Thyroid gland (tissue), 4 donors: ENCODE data around the gene INPP5A. TPM values are rescaled to one million over a fixed set of nuclear protein-coding genes. Genes with fewer than 3 reads are reported as not detected.

ENCODE experiments used
- DNase-seq, 2 donors: peaks; one replicate each; pipeline ENCODE4 v3.0.0-alpha.2; 2019
- H3K27ac ChIP-seq, 3 donors: fragments of 200-600 bp; sonication (generic); 1 replicate in 2 of 3; 2 replicates in 1 of 3; pipeline ENCODE4 v1.5.1; 2016 to 2019; ENCODE audit warnings: mild to moderate bottlenecking in 1 of 3, moderate library complexity in 1 of 3
- H3K27me3 ChIP-seq: fragments of 200-600 bp; sonication (generic); one replicate; pipeline ENCODE4 v1.5.1; 2019
- H3K36me3 ChIP-seq, 2 donors: fragments of 200-600 bp; sonication (generic); one replicate each; pipeline ENCODE4 v1.5.1; 2016 to 2019
- H3K4me1 ChIP-seq, 2 donors: fragments of 200-600 bp; sonication (generic); one replicate each; pipeline ENCODE4 v1.5.1; 2017 to 2019
- H3K4me3 ChIP-seq, 3 donors: fragments of 200-600 bp; sonication (generic); replicated peaks in 1 of 3; 1 replicate in 2 of 3; 2 replicates in 1 of 3; pipeline ENCODE4 v1.5.1; 2016; ENCODE audit warnings: mild to moderate bottlenecking in 1 of 3
- H3K9me3 ChIP-seq: fragments of 200-600 bp; sonication (generic); one replicate; pipeline ENCODE4 v1.5.1; 2017
- POLR2A ChIP-seq, 2 donors: fragments of 450-650 bp; IDR thresholded peaks; one replicate each; pipeline ENCODE4 v1.6.1; 2017; ENCODE audit warnings: antibody characterized with exemption in 2 of 2, mild to moderate bottlenecking in 2 of 2, moderate library complexity in 1 of 2
- WGBS, 2 donors: methylation state at CpG; one replicate each; pipeline ENCODE4 v1.1.5; 2017; 5-methylcytosine and 5-hydroxymethylcytosine counted together
- intact Hi-C: fragments of 100-400 bp; cut with DNase I; formaldehyde crosslinking; loops from one replicate; pipeline ENCODE4 v1.15.1; 2023
- total RNA-seq, 4 donors: library from RNA; depleted of rRNA; stranded (reverse); fragments of >200 nt; gene quantifications; one replicate each; pipeline ENCODE4 v1.2.3, GENCODE V29; 2016
- TF ChIP-seq, protein P1 (sequence below), 6 experiments: fragments of 200-600 bp in 3 of 6; fragments of 450-650 bp in 3 of 6; sonication (generic) in 3 of 6; IDR thresholded peaks; one replicate each; pipeline ENCODE4 v1.5.1; 2016 to 2019; ENCODE audit warnings: antibody characterized with exemption in 6 of 6, mild to moderate bottlenecking in 2 of 6, inconsistent platforms in 1 of 6, moderate library complexity in 1 of 6

INPP5A gene
- total RNA-seq, 4 donors from 2014 or later: 30.4 to 75.8 (median 41.1) TPM

DNA sequence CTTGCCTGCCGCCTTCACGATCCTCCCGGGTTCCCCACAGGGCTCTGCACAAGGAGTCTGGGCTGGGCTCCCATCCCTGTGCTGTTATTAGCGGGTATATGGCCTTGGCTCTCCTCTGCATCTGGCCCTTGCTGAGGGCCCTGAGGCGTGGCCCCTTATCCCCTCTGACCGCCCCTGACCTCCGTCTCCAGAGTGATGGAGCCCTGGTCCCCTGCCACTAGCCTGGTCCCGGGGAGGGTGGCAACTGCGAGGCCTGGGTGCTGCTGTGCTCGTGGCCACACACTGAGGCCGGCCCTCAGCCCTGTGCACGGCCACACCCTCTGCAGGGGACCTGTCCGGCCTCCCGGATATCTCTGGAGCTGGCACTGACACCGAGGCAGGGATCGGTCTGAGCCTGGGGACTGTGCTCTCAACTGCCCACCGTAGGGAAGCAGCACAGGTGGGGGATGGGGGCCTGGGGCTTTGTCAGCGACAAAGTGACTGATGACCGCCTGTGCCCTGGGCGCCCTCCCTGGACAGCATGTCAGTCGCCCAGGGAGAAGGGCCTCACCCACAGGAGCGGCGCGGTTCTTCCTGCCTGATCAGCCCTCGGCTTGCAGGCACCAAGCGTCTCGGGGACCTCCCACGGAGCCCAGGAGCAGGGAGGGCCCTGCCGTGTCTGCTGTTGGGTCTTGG, 176.0 kb downstream of the INPP5A start:
- TF ChIP-seq POLR2A (IDR thresholded peaks at IDR 0.05): no peak
- TF ChIP-seq, protein P1, sequence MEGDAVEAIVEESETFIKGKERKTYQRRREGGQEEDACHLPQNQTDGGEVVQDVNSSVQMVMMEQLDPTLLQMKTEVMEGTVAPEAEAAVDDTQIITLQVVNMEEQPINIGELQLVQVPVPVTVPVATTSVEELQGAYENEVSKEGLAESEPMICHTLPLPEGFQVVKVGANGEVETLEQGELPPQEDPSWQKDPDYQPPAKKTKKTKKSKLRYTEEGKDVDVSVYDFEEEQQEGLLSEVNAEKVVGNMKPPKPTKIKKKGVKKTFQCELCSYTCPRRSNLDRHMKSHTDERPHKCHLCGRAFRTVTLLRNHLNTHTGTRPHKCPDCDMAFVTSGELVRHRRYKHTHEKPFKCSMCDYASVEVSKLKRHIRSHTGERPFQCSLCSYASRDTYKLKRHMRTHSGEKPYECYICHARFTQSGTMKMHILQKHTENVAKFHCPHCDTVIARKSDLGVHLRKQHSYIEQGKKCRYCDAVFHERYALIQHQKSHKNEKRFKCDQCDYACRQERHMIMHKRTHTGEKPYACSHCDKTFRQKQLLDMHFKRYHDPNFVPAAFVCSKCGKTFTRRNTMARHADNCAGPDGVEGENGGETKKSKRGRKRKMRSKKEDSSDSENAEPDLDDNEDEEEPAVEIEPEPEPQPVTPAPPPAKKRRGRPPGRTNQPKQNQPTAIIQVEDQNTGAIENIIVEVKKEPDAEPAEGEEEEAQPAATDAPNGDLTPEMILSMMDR (IDR thresholded peaks at IDR 0.05): no peak
- no peak for DNase-seq
- Histone ChIP-seq H3K36me3 (peaks cover under 1 to 4% of the 10 kb centered on the region in 2 donors), H3K4me1 (no peaks in the 10 kb centered on the region), H3K27ac (no peak overlapping the region), H3K27me3 (no peaks in the 10 kb centered on the region), H3K9me3 (no peaks in the 10 kb centered on the region), H3K4me3 (no peak overlapping the region)
- WGBS, 2 donors: 82 to 85% methylated on average over 18 to 27 of the region's 29 CpGs
- intact Hi-C loops: no loop called here

DNA sequence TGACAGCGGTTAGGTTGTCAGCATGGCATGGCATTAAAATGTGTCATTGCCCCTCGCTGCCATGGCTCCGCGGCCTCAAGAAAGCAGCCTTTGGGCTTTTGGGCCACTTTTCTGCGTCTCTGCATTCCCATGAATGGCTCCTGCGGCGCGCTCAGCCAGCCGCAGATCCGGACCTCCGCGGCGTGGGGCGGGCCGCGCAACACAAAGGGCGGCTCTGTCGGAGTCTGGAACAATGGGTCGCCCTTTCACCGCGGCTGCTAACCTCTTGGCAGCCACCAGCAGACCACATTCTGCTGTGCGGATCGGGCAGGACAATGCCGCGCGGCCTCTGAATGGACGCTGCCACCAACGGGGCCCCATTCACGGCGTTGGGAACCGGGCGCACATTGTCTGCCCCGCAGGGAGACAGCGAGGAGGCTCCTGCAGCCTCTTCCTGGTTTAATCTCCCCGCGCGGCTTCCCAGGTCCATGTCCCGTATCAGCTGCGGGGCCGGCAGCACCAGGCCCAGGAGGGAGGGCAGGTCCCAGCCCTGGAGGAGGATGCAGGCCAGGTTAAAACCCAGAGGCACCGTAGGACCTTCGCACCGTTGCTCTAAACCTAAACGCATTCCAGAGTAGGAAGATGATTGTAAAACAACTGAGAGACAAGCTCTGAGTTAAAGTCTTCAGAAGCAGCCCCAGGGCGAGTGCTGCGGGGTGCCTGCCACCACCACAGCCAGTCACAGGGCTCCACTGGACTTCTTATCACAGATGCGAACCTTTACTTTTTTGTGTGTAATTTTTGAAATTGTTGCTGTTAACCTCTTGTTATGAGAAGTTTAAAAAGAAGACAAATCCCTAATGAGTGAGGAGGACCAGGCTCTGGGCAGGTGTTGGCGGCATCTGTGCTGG, 176.8 kb downstream of the INPP5A start:
- Histone ChIP-seq H3K27me3 (no peaks in the 10 kb centered on the region), H3K4me1 (no peaks in the 10 kb centered on the region), H3K27ac (no peak overlapping the region), H3K9me3 (no peaks in the 10 kb centered on the region), H3K36me3 (peaks cover 0 to 4% of the 10 kb centered on the region in 2 donors), H3K4me3 (no peak overlapping the region)
- no peak for TF ChIP-seq POLR2A (IDR thresholded peaks at IDR 0.05)
- TF ChIP-seq, protein P1 (IDR thresholded peaks at IDR 0.05): no peak
- no peak for DNase-seq
- intact Hi-C loops: no loop called here
- WGBS, 2 donors: 85 to 86% methylated on average over 30 to 35 of the region's 48 CpGs

DNA sequence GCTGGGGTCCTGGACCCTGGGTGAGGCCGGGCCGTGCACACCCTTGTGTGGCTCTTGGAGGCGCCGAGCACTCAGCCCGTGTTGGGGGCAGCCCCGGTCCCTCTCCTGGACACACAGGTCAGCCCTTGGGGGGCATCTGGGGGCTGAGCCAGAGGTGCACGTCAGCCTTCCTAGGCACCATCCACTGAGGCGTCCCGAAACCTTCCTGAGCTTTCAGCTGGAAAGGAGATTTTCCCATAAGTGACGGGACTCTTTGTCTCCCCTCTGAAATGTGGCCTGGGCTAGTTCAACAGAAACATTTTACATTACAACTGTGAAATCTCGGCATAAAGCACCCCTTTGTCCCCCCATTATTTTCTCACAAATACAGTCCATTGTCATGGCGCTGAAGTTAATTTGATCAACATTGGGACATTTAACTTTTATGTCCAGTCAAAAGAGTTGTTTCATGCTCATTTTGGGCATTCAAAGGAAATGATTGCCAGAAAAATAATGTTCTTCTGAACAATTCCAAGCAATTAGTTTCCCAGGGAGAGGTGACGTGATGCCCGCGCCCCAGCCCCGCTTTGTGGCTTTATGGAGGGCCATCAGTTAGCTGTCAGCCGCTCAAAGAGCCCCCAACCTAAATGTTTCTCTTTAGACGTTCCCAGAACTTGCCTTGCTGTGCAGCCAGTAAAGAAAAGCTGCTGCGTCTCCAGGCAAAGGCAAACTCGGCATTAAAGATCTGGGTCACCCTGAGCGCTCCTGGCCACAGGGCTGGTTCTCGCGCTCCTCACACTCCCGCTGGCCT, 177.6 kb downstream of the INPP5A start:
- DNase-seq: no peak
- Histone ChIP-seq H3K4me1 (no peaks in the 10 kb centered on the region), H3K36me3 (peaks cover 0 to 4% of the 10 kb centered on the region in 2 donors), H3K27me3 (no peaks in the 10 kb centered on the region), H3K27ac (no peak overlapping the region), H3K9me3 (no peaks in the 10 kb centered on the region), H3K4me3 (no peak overlapping the region)
- intact Hi-C loops: no loop called here
- TF ChIP-seq, protein P1 (IDR thresholded peaks at IDR 0.05): no peak
- no peak for TF ChIP-seq POLR2A (IDR thresholded peaks at IDR 0.05)
- 90 to 95% methylated on average over 22 to 24 of the region's 24 CpGs for WGBS, 2 donors

DNA sequence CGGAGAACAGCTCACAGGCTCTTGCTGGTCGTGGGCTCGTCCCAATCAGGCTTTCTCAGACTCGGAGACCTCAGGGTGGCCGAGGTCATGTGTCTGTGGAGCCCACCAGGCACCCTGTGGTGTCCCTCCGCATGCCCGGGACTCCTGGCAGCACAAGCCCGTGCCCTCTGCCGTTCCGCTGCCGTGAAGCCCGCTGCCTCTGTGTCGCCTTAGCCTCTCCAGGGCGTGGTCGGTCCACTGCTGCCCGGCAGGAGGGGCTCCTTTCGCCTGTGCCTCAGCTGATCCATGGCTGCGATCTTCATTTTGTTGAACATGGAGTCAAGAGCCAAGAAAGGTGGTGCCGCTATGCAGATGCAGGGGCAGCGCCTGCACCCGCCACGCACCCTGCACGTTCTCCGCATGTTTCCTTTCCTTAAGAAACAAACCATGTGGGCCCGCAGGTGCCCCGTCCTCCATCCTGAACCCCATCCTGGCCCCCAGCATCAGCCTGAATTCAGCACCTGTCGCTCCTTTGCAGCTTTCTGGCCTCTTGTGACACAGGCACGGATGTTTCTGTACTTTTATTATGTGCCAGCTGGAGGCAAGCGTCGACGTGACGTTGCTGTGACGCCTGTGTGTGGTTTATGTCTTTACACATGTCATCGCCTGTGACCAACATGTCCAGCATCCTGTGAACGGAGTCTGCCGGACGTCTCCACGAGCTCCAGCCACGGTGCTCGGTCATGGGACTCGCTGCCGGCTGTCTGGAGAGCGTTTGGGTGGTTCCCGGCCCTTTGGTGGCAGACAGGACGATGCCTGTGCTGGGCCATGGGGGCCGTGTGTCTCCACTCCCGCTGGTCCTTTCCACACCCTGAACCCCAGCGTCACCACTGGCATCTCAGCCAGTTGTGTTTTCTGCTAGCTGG, 178.4 kb downstream of the INPP5A start:
- WGBS, 2 donors: 93 to 95% methylated on average over 28 to 41 of the region's 48 CpGs
- no peaks in the 10 kb centered on the region for H3K9me3 ChIP-seq
- DNase-seq: no peak
- no peak for TF ChIP-seq POLR2A (IDR thresholded peaks at IDR 0.05)
- TF ChIP-seq, protein P1 (IDR thresholded peaks at IDR 0.05): no peak
- H3K27ac ChIP-seq: no peak overlapping the region
- H3K4me3 ChIP-seq: no peak overlapping the region
- H3K4me1 ChIP-seq: no peaks in the 10 kb centered on the region
- intact Hi-C loops: no loop called here
- H3K27me3 ChIP-seq: no peaks in the 10 kb centered on the region
- H3K36me3 ChIP-seq: no peaks in the 10 kb centered on the region
